Anterior cingulate cortex (tissue), 58 donors: ENCODE results near the gene EPHB1.
"Not testable (repeated sequence)": the region's sequence is repeated elsewhere in the genome, so short reads cannot be mapped to it uniquely, and the experiment has no call there.

Source experiments
- DNase-seq, 58 donors: peaks; one replicate each; lab custom pipeline; 2025; lab: John Stamatoyannopoulos, UW

The EPHB1 gene

DNA sequence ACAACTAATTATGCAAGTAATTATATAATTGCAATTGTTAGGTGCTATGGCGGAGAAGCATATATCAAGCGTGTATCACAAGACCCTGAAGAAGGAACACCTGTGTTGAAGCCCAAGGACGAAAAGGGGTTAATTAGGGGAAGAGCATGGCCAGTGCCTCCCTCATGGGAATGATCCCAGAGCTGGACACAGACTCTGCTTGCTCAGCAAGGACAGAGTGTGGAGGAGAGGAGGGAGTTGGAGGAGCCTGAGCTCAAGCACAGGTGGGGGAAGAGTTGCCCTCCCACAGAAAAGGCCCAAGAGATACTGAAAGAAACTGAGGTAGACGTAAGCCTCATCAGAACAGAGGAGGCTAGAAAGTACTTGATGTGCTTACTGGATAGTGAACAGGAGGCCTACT, 423.7 kb downstream of the EPHB1 start:
- no peak for DNase-seq

DNA sequence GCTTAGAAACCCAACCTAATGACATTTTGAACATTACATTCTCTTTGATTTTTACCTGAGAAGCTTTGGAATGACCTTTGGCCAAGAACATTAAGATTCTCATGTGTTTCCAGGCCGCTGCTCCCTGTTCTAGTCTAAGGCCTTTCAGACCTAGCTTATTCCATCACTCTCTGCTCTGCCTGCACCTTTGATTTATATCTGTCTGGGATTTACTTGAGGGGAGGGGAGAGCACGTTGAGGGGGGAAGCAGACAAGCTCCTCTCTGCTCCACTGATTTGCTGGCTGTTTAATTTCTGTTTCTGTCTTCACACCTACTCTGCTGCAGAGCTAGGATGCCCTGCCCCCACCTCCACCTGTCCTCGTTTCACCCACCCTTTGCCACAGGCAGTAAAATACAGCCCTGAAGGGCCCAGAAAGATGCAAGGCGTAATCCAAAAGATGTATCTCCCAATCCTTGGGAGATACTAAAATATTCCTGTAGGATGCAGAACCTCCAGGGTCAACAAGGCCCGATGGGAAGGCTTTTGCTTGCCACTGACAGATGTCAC, 429.8 kb downstream of the EPHB1 start:
- no peak for DNase-seq

DNA sequence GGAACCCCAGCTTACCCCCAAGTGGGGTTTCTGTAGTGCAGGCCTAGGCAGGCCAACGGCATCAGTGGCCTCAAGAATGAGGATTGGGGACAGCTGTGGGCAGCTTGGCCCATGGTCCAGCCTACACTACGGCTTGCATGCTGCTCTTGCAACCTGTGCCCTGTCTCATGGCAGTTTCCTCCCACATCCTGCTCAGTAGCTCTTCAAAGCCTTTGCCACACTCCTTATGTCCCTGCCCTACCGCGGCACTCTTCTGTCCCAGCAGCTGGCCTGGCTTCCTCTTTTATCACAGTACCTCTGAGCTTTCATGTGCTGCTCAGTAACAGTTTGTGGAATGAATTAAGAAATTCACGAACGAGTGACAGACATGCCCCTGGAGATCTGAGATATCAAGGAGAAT, 431.0 kb downstream of the EPHB1 start:
- DNase-seq, result no peak

- no peak for DNase-seq
Observed at GRCh38 chr3:135228201-135228600, 433.1 kb downstream of the EPHB1 start.

GRCh38 chr3:135229018-135229495, 434.0 kb downstream of the EPHB1 start:
- peak in 5 of 58 donors; percentile 2 to 16 (median 5) for DNase-seq

DNA sequence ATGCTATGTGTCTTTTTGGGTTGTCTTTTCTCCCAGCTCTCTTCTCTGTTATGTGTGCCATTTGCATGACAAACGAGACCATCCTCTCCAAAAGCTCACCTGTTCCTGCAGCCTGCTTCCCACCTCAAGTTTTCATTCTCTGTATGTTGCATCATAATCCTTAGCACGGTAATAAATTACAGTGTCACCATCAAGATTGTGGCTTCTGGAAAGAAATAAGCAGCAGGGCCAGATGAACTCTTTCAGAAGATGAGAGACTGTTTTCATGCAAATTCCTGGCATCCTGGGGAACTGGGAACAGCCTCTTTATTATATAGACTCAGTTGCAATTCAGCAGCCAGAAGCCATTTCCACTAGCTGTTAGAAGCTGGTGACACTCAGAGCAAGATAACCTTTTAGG, 436.7 kb downstream of the EPHB1 start:
- DNase-seq, result no peak

DNA sequence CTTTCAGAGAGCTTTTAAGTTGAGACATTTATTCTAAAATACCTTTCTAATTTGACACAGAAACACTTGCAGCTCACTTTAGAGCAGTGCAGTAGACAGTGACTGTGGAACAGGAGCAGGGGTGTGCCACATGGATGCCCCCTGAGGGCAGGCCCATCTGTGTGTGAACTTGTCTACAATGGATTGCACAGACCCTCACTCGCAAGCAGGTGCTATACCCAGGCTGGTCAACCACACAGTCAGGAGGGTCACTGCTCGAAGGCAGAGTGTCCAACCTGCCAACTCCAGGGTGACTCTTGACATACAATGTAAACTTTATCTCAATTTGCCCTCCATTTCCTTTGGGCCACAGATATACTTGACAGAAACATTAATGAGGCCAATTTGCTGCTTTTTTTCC, 437.2 kb downstream of the EPHB1 start:
- DNase-seq, result no peak

- not testable (repeated sequence) for DNase-seq
Observed at GRCh38 chr3:135233476-135233875, 438.4 kb downstream of the EPHB1 start.

DNA sequence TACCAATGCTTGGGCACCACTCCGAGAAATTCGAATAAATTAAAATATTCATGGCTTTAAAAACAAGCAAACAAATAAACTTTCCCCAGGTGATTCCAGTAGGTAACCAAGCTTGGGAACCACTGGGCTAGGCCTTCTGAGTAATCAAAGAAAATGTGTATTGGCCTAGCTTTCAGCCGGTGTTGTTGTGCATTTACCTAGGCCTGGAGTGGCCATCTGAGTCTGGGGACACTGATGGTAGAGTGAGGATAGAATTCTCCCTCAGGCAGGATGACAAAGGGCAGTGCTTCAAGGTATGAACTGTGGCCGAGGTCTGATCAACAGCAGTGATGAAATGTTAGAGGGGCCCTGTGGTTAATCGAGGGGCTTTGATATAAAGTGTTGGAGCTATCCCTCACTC, 440.5 kb downstream of the EPHB1 start:
- no peak for DNase-seq

GRCh38 chr3:135237371-135238143, 442.5 kb downstream of the EPHB1 start:
- DNase-seq, result no peak

DNA sequence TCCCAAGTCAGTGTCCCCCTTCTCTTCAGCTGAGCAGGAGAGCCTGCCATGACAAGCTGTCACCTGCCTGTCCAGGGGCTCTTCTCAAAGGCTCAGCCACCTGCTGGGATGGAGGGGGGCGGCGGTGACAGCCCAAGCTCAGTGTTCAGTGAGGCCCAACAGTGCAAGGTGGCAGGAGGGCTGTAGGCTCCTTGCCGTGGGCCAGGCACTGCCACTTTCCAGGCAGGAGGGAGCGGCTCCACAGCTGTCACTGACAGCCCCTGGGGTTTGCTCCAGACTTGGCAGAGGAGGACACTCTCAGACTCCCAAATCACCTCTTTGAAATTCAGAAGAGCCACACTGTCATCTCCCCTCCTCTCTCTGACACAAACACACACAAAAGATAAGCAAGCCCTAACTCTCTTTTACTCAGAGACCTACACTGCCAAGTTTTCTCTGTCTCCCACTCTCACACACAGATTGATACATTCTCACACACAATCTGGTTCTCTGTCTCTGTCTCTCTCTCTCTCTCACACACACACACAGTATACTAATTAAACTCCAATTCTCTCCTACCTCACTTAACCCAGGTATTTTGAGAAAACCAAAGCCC, 443.3 kb downstream of the EPHB1 start:
- DNase-seq, result no peak

- no peak for DNase-seq
Observed at GRCh38 chr3:135238871-135239614, 444.0 kb downstream of the EPHB1 start.

DNA sequence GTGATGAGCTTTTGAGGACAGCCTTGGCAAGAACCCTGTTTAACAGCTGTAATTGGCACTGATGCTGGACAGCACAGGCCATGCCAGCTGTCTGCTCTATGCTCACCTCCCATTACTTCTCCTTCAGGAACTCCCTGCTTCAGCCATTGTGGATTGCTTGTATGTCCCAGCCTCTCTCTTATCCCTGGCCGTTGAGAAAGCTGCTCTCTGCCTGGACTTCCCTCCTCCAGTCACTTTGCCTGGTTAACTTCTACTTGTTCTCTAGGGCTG, 444.5 kb downstream of the EPHB1 start:
- DNase-seq, result no peak

DNA sequence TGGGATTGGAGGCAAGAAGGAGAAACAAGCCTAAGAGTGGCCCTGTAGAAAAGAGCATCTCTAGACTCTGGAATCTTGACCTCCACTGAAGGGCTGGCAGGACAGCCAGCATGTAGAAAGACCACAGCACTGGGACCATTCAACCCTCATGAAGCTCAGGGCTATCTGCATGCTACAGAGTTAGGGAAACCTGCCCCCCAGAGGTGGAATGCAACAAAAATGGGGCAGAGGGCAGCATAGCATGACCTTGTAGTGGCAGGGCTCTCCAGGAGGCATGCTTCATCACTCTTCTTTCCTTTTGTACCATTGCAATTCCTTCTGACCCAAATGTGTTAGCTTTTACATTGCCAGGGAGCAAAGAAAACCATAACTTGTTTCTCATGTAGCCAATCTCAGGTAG, 445.4 kb downstream of the EPHB1 start:
- DNase-seq, result peak in 4 of 58 donors; percentile 2 to 15 (median 4)

GRCh38 chr3:135242285-135242684, 447.2 kb downstream of the EPHB1 start:
- no peak for DNase-seq

- DNase-seq, result no peak
Observed at GRCh38 chr3:135243616-135244015, 448.6 kb downstream of the EPHB1 start.

DNA sequence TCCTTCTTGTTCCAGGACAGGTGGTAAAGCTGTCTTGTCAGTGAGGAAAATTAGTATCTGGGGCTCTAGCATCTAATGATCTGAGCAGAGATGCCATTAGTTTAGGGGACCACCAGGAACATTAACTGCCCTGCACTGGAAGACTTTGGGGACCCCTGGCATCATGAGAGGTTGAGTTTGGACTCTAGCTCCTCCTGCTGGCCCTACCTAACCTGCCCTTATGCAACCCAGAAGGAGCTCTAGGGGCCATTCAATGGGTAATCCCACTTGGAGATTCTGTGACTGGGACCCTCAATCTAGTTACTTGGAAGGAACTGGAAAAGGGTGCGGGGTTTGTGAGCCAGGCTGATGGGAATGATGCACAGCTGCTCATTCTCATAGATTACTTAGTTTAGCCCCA, 451.0 kb downstream of the EPHB1 start:
- no peak for DNase-seq

DNA sequence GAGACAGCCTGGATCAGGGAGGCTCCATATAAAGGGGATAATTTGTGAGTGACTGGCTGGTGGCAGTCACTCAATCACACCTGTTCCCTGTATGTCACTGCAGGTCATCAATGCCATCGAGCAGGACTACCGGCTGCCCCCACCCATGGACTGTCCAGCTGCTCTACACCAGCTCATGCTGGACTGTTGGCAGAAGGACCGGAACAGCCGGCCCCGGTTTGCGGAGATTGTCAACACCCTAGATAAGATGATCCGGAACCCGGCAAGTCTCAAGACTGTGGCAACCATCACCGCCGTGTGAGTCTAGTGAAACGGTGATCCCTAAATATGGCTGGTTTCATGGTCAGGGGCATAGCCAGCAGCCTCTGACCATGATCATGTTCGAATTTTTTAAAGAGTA, 453.2 kb downstream of the EPHB1 start:
- DNase-seq, result no peak

- DNase-seq, result no peak
Observed at GRCh38 chr3:135249186-135249585, 454.1 kb downstream of the EPHB1 start.

DNA sequence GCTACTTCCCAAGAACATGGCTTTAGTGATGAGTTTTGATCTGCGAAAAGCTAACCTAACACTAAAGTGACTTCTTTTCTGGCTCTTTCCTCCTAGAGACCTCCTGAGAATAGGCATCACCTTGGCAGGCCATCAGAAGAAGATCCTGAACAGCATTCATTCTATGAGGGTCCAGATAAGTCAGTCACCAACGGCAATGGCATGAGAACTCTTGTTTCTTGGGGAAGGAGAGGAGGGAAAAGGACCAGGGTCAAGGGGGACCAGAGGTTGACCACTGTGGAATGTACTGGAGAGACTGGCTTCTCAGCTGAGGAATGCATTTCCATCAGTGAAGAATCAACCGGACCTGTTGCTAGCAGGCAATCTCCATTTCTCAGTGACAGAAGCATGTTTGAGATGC, 463.9 kb downstream of the EPHB1 start:
- no peak for DNase-seq

- DNase-seq, result no peak
Observed at GRCh38 chr3:135260025-135260424, 465.0 kb downstream of the EPHB1 start.
